HEK293T (cell line): ENCODE data around the gene BUB1B.
"Not testable (repeated sequence)": the region's sequence is repeated elsewhere in the genome, so short reads cannot be mapped to it uniquely, and the experiment has no call there.

Experiments used
- CTCF ChIA-PET: fragments of 350-600 bp; formaldehyde crosslinking; extraction: SDS; loops from one replicate; lab custom pipeline; 2021; ENCODE audit warnings: antibody characterized with exemption, inconsistent platforms; lab: Yijun Ruan, JAX
- POLR2A ChIA-PET: fragments of 350-600 bp; formaldehyde crosslinking; extraction: SDS; loops from one replicate; lab custom pipeline; 2020; ENCODE audit warnings: antibody characterized with exemption, inconsistent platforms; lab: Yijun Ruan, JAX
- DNase-seq: peaks from one replicate; pipeline ENCODE4 v3.0.0; 2012; ENCODE audit warnings: mixed read lengths; ENCODE audit errors: extremely low spot score
- ARNT ChIP-seq: fragments of 450-650 bp; IDR thresholded peaks from 2 replicates; pipeline ENCODE4 v1.6.1; 2017; ENCODE audit warnings: mild to moderate bottlenecking
- BHLHE40 ChIP-seq: fragments of 450-650 bp; IDR thresholded peaks from 2 replicates; pipeline ENCODE4 v1.6.1; 2016; ENCODE audit warnings: mild to moderate bottlenecking, moderate library complexity, borderline replicate concordance
- CTBP1 ChIP-seq: fragments of 450-650 bp; IDR thresholded peaks from 2 replicates; pipeline ENCODE4 v1.6.1; 2016; ENCODE audit warnings: borderline replicate concordance
- ELF4 ChIP-seq: fragments of 450-650 bp; IDR thresholded peaks from 2 replicates; pipeline ENCODE4 v1.6.1; 2017; ENCODE audit warnings: antibody characterized with exemption
- FOXA1 ChIP-seq: fragments of 450-650 bp; IDR thresholded peaks from 2 replicates; pipeline ENCODE4 v1.6.1; 2016; ENCODE audit warnings: mild to moderate bottlenecking
- FOXK2 ChIP-seq: fragments of 450-650 bp; IDR thresholded peaks from 2 replicates; pipeline ENCODE4 v1.6.1; 2016; ENCODE audit warnings: mild to moderate bottlenecking
- FOXM1 ChIP-seq: fragments of 450-650 bp; IDR thresholded peaks from 2 replicates; pipeline ENCODE4 v1.6.1; 2017; ENCODE audit warnings: mild to moderate bottlenecking, borderline replicate concordance
- HDGF ChIP-seq: fragments of 450-650 bp; IDR thresholded peaks from 2 replicates; pipeline ENCODE4 v1.6.1; 2017; ENCODE audit warnings: antibody characterized with exemption, borderline replicate concordance
- L3MBTL2 ChIP-seq: fragments of 450-650 bp; conservative IDR thresholded peaks from 2 replicates; pipeline ENCODE4 v1.6.1; 2016; ENCODE audit warnings: mild to moderate bottlenecking
- LEF1 ChIP-seq: fragments of 450-650 bp; IDR thresholded peaks from 2 replicates; pipeline ENCODE4 v1.6.1; 2017; ENCODE audit warnings: mild to moderate bottlenecking, borderline replicate concordance
- NFRKB ChIP-seq: fragments of 450-650 bp; IDR thresholded peaks from 2 replicates; pipeline ENCODE4 v1.6.1; 2016; ENCODE audit warnings: mild to moderate bottlenecking, moderate library complexity
- SP1 ChIP-seq: fragments of 450-650 bp; IDR thresholded peaks from 2 replicates; pipeline ENCODE4 v1.6.1; 2017
- SUZ12 ChIP-seq: fragments of 450-650 bp; IDR thresholded peaks from 2 replicates; pipeline ENCODE4 v1.6.1; 2016; ENCODE audit warnings: mild to moderate bottlenecking
- TARDBP ChIP-seq: fragments of 450-650 bp; IDR thresholded peaks from 2 replicates; pipeline ENCODE4 v1.6.1; 2016
- ZNF384 ChIP-seq: fragments of 450-650 bp; IDR thresholded peaks from 2 replicates; pipeline ENCODE4 v1.6.1; 2016
- TF ChIP-seq, protein P1 (sequence below): fragments of 450-650 bp; IDR thresholded peaks from 2 replicates; pipeline ENCODE4 v1.6.1; 2016

The BUB1B gene

DNA sequence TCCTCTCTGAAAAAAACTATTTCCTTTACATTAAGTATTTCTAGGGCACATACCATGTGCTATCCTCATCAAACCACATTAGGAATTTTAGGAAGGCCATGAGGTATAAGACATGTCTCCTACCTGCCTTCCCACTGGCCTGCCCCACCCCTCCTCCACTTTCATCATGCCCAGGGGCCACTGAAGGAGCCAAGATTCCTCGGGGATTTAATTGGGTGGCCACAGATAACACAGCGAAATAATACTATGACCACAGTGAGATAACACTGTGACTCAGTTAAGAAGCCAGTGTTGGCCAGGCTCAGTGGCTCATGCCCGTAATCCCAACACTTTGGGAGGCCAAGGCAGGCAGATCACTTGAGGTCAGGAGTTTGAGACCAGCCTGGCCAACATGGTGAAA is 42.4 kb upstream of the BUB1B start:
- TF ChIP-seq SP1 (no peak), LEF1 (no peak), TARDBP (no peak), SUZ12 (no peak), HDGF (no peak), ELF4 (no peak), ARNT (no peak), FOXK2 (no peak), CTBP1 (no peak), FOXA1 (no peak), ZNF384 (no peak), FOXM1 (no peak)
- TF ChIP-seq, protein P1, sequence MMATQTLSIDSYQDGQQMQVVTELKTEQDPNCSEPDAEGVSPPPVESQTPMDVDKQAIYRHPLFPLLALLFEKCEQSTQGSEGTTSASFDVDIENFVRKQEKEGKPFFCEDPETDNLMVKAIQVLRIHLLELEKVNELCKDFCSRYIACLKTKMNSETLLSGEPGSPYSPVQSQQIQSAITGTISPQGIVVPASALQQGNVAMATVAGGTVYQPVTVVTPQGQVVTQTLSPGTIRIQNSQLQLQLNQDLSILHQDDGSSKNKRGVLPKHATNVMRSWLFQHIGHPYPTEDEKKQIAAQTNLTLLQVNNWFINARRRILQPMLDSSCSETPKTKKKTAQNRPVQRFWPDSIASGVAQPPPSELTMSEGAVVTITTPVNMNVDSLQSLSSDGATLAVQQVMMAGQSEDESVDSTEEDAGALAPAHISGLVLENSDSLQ, result no peak
- POLR2A ChIA-PET, result no interaction called here
- CTCF ChIA-PET, result no interaction called here
- no peak for DNase-seq

DNA sequence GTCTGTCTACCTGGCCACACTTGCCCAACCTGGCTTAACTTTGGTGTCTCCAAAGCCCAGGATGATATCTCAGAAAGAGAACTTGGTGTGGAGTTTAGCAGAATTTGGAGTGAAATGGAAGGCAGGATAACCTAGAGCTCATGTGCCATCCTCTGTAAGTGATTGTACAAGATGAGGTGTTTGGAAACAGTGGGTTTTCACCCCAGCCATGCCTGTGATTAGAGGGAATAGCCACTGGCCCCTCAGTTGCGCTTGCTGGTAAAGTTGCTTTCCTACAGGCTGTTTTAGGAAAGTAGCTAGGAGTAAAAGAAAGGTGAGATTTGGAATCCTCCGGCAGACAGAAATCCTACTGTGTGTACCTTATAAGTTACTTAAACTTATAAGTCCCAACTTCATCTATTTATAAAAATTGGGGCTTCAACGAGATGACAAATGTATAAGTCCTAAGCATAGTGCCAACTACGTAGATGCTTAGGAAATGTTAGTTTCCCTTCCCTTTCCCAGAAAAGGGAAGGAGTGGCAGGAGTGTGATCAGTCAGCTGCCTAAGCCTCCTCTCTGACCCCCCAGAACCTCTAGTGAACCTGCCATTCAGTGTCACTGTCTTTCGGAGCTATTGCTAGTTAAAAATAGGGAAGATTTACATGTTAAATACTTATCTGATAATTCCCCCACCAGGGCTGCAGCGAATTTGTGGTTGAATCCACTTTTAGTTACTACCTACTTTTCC is 38.8 kb upstream of the BUB1B start:
- CTCF ChIA-PET, result interaction anchor here (2.3 kb wide), 1 partner anchor 17 kb away, joined by 9 read pairs; no protein-coding TSS in a partner anchor
- POLR2A ChIA-PET, result no interaction called here
- DNase-seq, result no peak
- TF ChIP-seq ZNF384, result no peak
- TF ChIP-seq FOXA1, result no peak
- no peak for TF ChIP-seq FOXK2
- TF ChIP-seq SUZ12, result no peak
- no peak for TF ChIP-seq FOXM1
- TF ChIP-seq L3MBTL2, result no peak
- TF ChIP-seq, protein P1, result no peak
- TF ChIP-seq TARDBP, result no peak
- no peak for TF ChIP-seq ARNT
- no peak for TF ChIP-seq SP1
- TF ChIP-seq ELF4, result no peak
- no peak for TF ChIP-seq CTBP1
- TF ChIP-seq BHLHE40, result no peak
- TF ChIP-seq LEF1, result no peak
- TF ChIP-seq HDGF, result no peak
- no peak for TF ChIP-seq NFRKB

DNA sequence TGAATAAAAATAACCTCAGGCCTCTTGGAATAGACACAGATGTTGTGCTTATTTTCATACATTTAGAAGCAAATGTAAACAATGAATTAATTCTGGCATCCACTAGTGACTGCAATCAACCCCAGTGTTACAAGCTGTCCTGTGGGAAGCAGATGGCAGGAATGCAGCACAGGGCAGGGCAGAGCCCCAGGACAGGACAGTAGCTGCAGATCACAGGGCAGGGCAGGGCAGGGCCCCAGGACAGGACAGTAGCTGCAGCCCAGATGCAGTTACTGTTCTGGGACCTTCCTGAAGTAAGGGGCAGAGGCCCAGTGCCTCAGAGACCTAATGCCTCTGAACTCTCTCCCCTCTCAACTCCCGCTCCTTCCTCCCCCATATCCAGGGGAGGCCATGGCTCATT is 37.9 kb upstream of the BUB1B start:
- CTCF ChIA-PET, DNase-seq, POLR2A ChIA-PET: not testable (repeated sequence)

DNA sequence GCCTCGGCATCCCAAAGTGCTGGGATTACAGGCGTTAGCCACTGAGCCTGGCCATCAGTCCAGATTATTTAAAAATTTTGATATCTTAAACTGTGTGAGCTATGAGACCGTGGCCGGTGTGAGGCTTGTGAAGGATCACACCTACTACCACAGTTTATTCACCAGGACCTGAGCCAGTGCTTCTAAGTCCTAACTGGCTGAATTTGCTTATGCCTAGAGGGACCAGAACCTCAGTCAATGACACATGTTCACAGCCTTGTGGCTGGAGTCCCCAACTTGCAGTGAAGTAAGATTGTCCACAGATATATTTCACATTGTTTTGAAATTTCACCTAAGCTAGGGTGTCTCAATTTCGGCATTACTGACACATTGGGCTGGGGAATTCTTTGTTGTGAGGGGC is 37.0 kb upstream of the BUB1B start:
- not testable (repeated sequence) for DNase-seq
- ChIA-PET CTCF (interaction anchor here (1.2 kb wide), 1 partner anchor 19 kb away, joined by 3 read pairs; no protein-coding TSS in a partner anchor), POLR2A (interaction anchor here (1.1 kb wide), 1 partner anchor 15 kb away, joined by 3 read pairs; the partner anchor contains the start of gene BMF)

DNA sequence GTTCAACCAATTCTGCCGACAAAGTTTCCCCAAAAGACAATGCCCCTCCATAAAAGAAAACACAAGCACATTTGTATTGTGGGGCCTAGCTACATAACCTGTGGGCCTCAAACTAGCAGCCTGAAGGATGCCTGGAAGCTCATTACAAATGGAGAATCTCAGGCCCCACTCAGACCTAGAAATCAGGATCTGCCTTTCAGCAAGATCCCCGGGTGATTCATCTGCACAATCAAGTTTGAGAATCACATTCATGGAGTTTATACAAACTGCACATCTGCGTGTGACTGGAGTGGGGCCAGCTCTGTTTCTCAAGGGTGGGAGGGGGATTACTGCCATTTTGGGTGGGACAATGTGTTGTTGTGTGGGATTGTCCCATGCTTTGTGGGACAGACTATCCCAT is 36.5 kb upstream of the BUB1B start:
- not testable (repeated sequence) for DNase-seq
- ChIA-PET POLR2A (interaction anchor here (1.1 kb wide), 1 partner anchor 16 kb away, joined by 3 read pairs; the partner anchor contains the start of gene BMF), CTCF (interaction anchor here (1.2 kb wide), 1 partner anchor 20 kb away, joined by 3 read pairs; no protein-coding TSS in a partner anchor)

DNA sequence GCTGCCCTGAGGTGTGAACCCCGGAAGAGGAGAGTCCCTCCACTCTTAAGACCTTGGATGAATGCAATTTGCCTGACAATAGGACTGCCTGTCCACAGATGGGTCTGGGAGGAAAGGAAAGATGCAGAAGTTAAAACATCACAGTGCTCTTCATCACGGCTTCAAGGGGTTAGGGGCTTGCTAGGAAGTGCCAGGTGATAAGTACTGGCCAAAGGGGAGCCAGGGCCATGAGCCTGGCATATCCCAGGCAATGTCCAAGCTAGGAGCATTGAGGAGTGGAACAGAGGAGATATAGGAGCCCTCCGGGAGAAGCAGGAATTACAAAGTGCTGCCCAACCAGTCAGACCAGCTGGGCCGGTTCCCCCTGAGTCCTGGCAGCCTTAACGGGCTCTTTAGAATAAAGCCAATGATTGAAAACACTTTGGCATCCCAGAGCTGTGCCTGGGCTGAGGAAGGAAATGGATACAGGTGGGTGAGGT is 36.0 kb upstream of the BUB1B start:
- POLR2A ChIA-PET, DNase-seq: not testable (repeated sequence)
- CTCF ChIA-PET, result interaction anchor here (1.2 kb wide), 1 partner anchor 20 kb away, joined by 3 read pairs; no protein-coding TSS in a partner anchor

DNA sequence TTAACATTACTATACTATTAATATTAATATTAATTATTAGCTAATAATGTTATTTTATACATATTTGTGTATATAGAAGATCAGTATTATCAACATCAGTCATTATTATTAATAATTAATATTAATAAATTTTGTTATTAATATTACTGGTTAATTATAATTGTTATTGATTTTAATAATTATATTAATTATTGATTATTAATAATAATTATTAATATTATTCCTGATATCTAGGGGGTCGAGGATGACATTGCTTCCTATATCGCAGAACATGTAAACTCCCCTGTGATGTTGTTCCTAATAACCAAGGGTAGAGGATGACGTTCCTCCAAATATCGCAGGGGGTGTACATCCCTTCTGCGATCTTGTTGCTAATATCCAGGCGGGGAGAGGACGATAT is 34.9 kb upstream of the BUB1B start:
- POLR2A ChIA-PET, result no interaction called here
- no peak for TF ChIP-seq FOXK2
- no peak for TF ChIP-seq TARDBP
- no peak for TF ChIP-seq HDGF
- TF ChIP-seq FOXA1, result no peak
- no peak for TF ChIP-seq BHLHE40
- no peak for TF ChIP-seq LEF1
- TF ChIP-seq NFRKB, result no peak
- TF ChIP-seq L3MBTL2, result no peak
- TF ChIP-seq, protein P1, result no peak
- no peak for TF ChIP-seq FOXM1
- DNase-seq, result no peak
- CTCF ChIA-PET, result no interaction called here
